A673 (cell line): ENCODE results near the gene CLEC4F. TPM values are rescaled to one million over a fixed set of nuclear protein-coding genes. Genes with fewer than 3 reads are reported as not detected.

Experiments used
- BruUV-seq: library from RNA; stranded (reverse); fragments of 400-500 nt; replicated peaks from 2 replicates; lab custom pipeline; 2021; lab: Mats Ljungman, UMichigan
- CTCF ChIA-PET: fragments of 300-600 bp; sonication (Branson Sonifier 250); formaldehyde crosslinking; loops from one replicate; lab custom pipeline; 2022; ENCODE audit warnings: antibody characterized with exemption; lab: Charles Lee
- POLR2A ChIA-PET: fragments of 300-600 bp; sonication (Branson Sonifier 250); formaldehyde crosslinking; loops from one replicate; lab custom pipeline; 2022; ENCODE audit warnings: antibody characterized with exemption; ENCODE audit not compliant: low non-redundant PET; lab: Charles Lee
- DNase-seq: peaks from one replicate; pipeline ENCODE4 v3.0.0-alpha.2; 2015; ENCODE audit warnings: low spot score
- H3K27ac ChIP-seq: fragments of 200-600 bp; sonication (generic); 2 replicates; pipeline ENCODE4 v1.5.1; 2016; ENCODE audit warnings: mixed run types, low read depth, mild to moderate bottlenecking, mixed read lengths, antibody characterized with exemption, low read length; ENCODE audit not compliant: poor library complexity, severe bottlenecking
- H3K27me3 ChIP-seq: fragments of 200-600 bp; sonication (generic); replicated peaks from 2 replicates; pipeline ENCODE4 v1.6.1; 2017; ENCODE audit warnings: mixed run types, low read depth, mild to moderate bottlenecking, mixed read lengths, antibody characterized with exemption, low read length; ENCODE audit not compliant: insufficient read depth, poor library complexity
- H3K36me3 ChIP-seq: fragments of 200-600 bp; sonication (generic); 2 replicates; pipeline ENCODE4 v1.6.1; 2016; ENCODE audit warnings: mixed run types, mild to moderate bottlenecking, mixed read lengths, antibody characterized with exemption, low read length; ENCODE audit not compliant: insufficient read depth, poor library complexity, severe bottlenecking
- H3K4me1 ChIP-seq: fragments of 200-600 bp; sonication (generic); 2 replicates; pipeline ENCODE4 v1.6.1; 2017; ENCODE audit warnings: mixed run types, mild to moderate bottlenecking, mixed read lengths, antibody characterized with exemption, low read length; ENCODE audit not compliant: insufficient read depth, poor library complexity, severe bottlenecking
- H3K4me3 ChIP-seq: fragments of 200-600 bp; sonication (generic); 2 replicates; pipeline ENCODE4 v1.5.1; 2016; ENCODE audit warnings: low read depth, mixed run types, mild to moderate bottlenecking, mixed read lengths, low read length; ENCODE audit not compliant: poor library complexity, severe bottlenecking
- H3K9me3 ChIP-seq: fragments of 200-600 bp; sonication (generic); 2 replicates; pipeline ENCODE4 v1.6.1; 2016; ENCODE audit warnings: mixed run types, low read depth, mild to moderate bottlenecking, mixed read lengths, antibody characterized with exemption, low read length; ENCODE audit not compliant: poor library complexity, severe bottlenecking
- EZH2 ChIP-seq: fragments of 200-600 bp; sonication (generic); IDR thresholded peaks from 2 replicates; pipeline ENCODE4 v1.6.1; 2017; ENCODE audit warnings: borderline replicate concordance, low read depth, mild to moderate bottlenecking, mixed read lengths, antibody characterized with exemption, low read length; ENCODE audit not compliant: poor library complexity, severe bottlenecking
- intact Hi-C: fragments of 100-400 bp; cut with micrococcal nuclease; formaldehyde crosslinking; loops from one replicate; pipeline ENCODE4 v1.10.0; 2022; ENCODE audit not compliant: unreplicated experiment
- total RNA-seq: library from RNA; stranded (reverse); gene quantifications from 2 replicates; pipeline ENCODE4 v1.2.3, GENCODE V29; 2021
- TF ChIP-seq, protein P1 (sequence below): fragments of 300-800, 200-600 bp; sonication (generic); conservative IDR thresholded peaks from 2 replicates; pipeline ENCODE4 v1.5.1; 2017; ENCODE audit warnings: low read depth, mild to moderate bottlenecking, antibody characterized with exemption, low read length, moderate library complexity, mixed read lengths

CLEC4F gene
- total RNA-seq, 1 experiment from 2014 or later, result 0.67 TPM

DNA sequence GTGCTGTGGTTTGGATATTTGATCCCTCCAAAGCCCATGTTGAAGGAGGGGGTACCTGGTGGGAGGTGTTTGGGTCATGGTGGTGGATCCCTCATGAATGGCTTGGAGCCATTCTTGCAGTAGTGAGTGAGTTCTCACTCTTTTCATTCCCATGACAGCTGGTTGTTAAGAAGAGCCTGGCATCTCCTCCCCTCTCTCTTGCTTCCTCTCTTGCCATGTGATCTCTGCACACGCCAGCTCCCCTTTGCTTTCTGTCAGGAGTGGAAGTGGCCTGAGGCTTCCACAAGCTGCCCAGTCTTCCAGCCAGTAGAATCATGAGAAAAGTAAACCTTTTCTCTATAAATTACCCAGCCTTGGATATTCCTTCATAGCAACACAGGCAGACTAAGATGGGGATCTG lies 61.0 kb downstream of the CLEC4F start:
- POLR2A ChIA-PET, result no interaction called here
- CTCF ChIA-PET, result no interaction called here

More for the DNA sequence above, 61.0 kb downstream of the CLEC4F start:
- peaks cover 8% of the 10 kb centered on the region for H3K27me3 ChIP-seq
- BruUV-seq, result no TSS peak
- intact Hi-C loops, result no loop called here
- no peak for DNase-seq
- H3K9me3 ChIP-seq, result no peaks in the 10 kb centered on the region
- H3K27ac ChIP-seq, result no peak overlapping the region
- no peaks in the 10 kb centered on the region for H3K4me1 ChIP-seq
- no peaks in the 10 kb centered on the region for H3K36me3 ChIP-seq
- no peak overlapping the region for H3K4me3 ChIP-seq
- no peak for TF ChIP-seq EZH2
- TF ChIP-seq, protein P1, sequence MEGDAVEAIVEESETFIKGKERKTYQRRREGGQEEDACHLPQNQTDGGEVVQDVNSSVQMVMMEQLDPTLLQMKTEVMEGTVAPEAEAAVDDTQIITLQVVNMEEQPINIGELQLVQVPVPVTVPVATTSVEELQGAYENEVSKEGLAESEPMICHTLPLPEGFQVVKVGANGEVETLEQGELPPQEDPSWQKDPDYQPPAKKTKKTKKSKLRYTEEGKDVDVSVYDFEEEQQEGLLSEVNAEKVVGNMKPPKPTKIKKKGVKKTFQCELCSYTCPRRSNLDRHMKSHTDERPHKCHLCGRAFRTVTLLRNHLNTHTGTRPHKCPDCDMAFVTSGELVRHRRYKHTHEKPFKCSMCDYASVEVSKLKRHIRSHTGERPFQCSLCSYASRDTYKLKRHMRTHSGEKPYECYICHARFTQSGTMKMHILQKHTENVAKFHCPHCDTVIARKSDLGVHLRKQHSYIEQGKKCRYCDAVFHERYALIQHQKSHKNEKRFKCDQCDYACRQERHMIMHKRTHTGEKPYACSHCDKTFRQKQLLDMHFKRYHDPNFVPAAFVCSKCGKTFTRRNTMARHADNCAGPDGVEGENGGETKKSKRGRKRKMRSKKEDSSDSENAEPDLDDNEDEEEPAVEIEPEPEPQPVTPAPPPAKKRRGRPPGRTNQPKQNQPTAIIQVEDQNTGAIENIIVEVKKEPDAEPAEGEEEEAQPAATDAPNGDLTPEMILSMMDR, result no peak

Other genes with a start within 250 kb of the CLEC4F start
- 5.6 and 6.6 TPM in 2 replicates for gene ADD2, start 52.4 kb downstream of the CLEC4F start, total RNA-seq
- gene FIGLA, start 30.0 kb downstream of the CLEC4F start, total RNA-seq, result not detected in 2 replicates
- 1.1 and 2.4 TPM in 2 replicates for gene CD207, start 15.2 kb upstream of the CLEC4F start, total RNA-seq
- gene VAX2, start 80.0 kb upstream of the CLEC4F start, total RNA-seq, result 8.2 and 11.6 TPM in 2 replicates
- 6.4 and 6.5 TPM in 2 replicates for gene ATP6V1B1, start 115.3 kb upstream of the CLEC4F start, total RNA-seq
- 0.50 and 0.64 TPM in 2 replicates for gene ANKRD53, start 158.0 kb upstream of the CLEC4F start, total RNA-seq
- gene TEX261, start 174.3 kb upstream of the CLEC4F start, total RNA-seq, result 52.6 and 60.9 TPM in 2 replicates
- 64.2 and 64.4 TPM in 2 replicates for gene NAGK, start 248.0 kb upstream of the CLEC4F start, total RNA-seq